SK-N-MC (cell line): ENCODE measurements around the gene DAB2IP.

Experiments
- DNase-seq: peaks from one replicate; pipeline ENCODE4 v3.0.0-alpha.2; 2011; ENCODE audit warnings: low read depth, low spot score
- H3K27ac ChIP-seq: fragments of 200-600 bp; sonication (generic); 2 replicates; pipeline ENCODE4 v1.5.1; 2016; ENCODE audit warnings: mixed run types
- H3K36me3 ChIP-seq: fragments of 200-600 bp; sonication (generic); 2 replicates; pipeline ENCODE4 v1.6.1; 2017; ENCODE audit warnings: antibody characterized with exemption, low read length, mixed read lengths; ENCODE audit not compliant: insufficient read depth
- H3K4me3 ChIP-seq: fragments of 200-600 bp; sonication (generic); 2 replicates; pipeline ENCODE4 v1.5.1; 2016
- H3K9ac ChIP-seq: fragments of 200-600 bp; sonication (generic); 2 replicates; pipeline ENCODE4 v1.8.0; 2017; ENCODE audit warnings: mixed run types, mixed read lengths; ENCODE audit not compliant: insufficient read length
- H3K9me3 ChIP-seq: fragments of 200-600 bp; sonication (generic); 2 replicates; pipeline ENCODE4 v1.6.1; 2017; ENCODE audit warnings: low read depth, mild to moderate bottlenecking, antibody characterized with exemption, low read length, moderate library complexity, mixed read lengths
- EZH2 ChIP-seq: fragments of 200-600 bp; sonication (generic); IDR thresholded peaks from one replicate; pipeline ENCODE4 v1.6.1; 2017; ENCODE audit warnings: antibody characterized with exemption
- FOXP2 ChIP-seq: optimal IDR thresholded peaks from 2 replicates; pipeline ENCODE3; 2011; ENCODE audit warnings: mild to moderate bottlenecking, moderate library complexity; ENCODE audit not compliant: insufficient read depth; ENCODE audit errors: extremely low read length, control extremely low read depth
- POLR2AphosphoS5 ChIP-seq: IDR thresholded peaks from 2 replicates; pipeline ENCODE4 v1.6.1; 2012; ENCODE audit warnings: mild to moderate bottlenecking, low read depth, low read length, borderline replicate concordance

Gene DAB2IP

GRCh38 chr9:121708768-121709488, 57.5 kb downstream of the DAB2IP start:
- DNase-seq, result no peak
- Histone ChIP-seq H3K9ac (no peak overlapping the region), H3K36me3 (no peaks in the 10 kb centered on the region; the same call in 1 of the 2 replicates), H3K4me3 (no peak overlapping the region), H3K27ac (no peak overlapping the region), H3K9me3 (no peaks in the 10 kb centered on the region)
- TF ChIP-seq FOXP2 (no peak), EZH2 (no peak), POLR2AphosphoS5 (no peak)

DNA sequence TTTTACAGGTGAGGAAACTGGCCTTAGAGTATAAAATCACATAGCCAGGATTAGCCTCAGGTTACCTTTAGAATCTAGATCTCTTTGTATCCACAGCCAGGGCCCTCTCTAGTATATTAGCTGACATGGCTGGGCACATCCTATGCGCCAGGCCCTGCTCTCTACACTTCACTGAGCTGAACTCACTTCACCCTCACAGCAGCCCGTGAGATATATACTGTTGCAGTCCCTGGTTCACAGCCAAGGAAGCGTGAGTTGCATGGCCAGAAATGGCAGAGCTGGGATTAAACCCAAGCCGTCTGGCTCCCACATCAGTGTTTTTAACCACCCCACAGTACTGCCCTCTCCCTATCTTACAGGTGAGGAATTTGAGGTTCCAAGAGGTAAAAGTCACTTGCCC, 58.4 kb downstream of the DAB2IP start:
- H3K9ac ChIP-seq, result no peak overlapping the region
- no peaks in the 10 kb centered on the region for H3K9me3 ChIP-seq
- DNase-seq, result no peak
- TF ChIP-seq POLR2AphosphoS5 (no peak), FOXP2 (no peak), EZH2 (no peak)
- H3K4me3 ChIP-seq, result no peak overlapping the region
- H3K27ac ChIP-seq, result no peak overlapping the region
- H3K36me3 ChIP-seq, result no peaks in the 10 kb centered on the region; the same call in 1 of the 2 replicates

DNA sequence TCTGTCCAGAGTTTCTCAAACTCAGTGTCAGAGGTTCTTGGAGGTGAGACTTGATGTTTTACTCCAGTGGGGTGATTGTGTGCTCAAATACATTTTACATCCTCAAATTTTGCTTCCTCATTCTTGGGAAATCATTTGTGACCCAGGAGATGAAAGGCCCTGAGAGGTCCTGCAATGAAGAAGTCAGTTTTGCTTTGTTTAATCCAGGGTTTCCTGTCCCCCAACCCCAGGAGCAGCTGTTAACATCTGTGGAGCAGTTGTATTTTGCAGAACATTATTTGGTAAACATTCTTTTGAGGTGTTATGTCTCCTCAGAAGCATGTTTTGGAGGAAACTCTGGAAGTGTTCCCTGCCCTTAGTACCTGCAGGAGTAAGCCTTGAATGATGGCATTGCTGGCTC, 59.8 kb downstream of the DAB2IP start:
- Histone ChIP-seq H3K27ac (no peak overlapping the region), H3K4me3 (no peak overlapping the region), H3K36me3 (no peaks in the 10 kb centered on the region; the same call in 1 of the 2 replicates), H3K9ac (no peak overlapping the region), H3K9me3 (no peaks in the 10 kb centered on the region)
- no peak for DNase-seq
- no peak for TF ChIP-seq POLR2AphosphoS5
- no peak for TF ChIP-seq FOXP2
- no peak for TF ChIP-seq EZH2

DNA sequence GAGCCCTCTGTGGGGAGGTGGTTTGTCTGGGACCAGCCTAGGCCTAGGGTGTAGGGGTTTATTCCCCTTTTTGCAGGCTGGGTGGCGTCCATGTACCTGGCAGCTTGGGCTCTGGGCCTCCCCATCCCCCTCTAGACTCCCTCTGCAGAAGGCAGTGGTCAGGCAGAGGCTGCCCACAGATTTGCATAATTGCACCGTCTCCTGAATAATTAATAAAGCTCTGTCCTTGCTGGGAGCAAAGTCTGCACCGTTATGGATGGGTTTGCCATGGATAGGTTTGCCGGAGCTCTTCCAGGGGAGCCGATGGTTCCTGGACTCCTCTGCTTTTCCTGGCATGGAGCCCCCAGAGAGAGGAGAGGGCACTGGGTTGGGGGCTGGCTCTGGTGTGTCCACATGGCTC, 60.4 kb downstream of the DAB2IP start:
- no peak overlapping the region for H3K4me3 ChIP-seq

GRCh38 chr9:121713400-121714070, 62.1 kb downstream of the DAB2IP start:
- Histone ChIP-seq H3K27ac (no peak overlapping the region), H3K4me3 (no peak overlapping the region), H3K9me3 (no peaks in the 10 kb centered on the region), H3K36me3 (no peaks in the 10 kb centered on the region; the same call in 1 of the 2 replicates), H3K9ac (no peak overlapping the region)
- DNase-seq, result no peak
- no peak for TF ChIP-seq EZH2
- no peak for TF ChIP-seq POLR2AphosphoS5
- TF ChIP-seq FOXP2, result no peak

More for the DNA sequence above, 60.4 kb downstream of the DAB2IP start:
- Histone ChIP-seq H3K9me3 (no peaks in the 10 kb centered on the region), H3K27ac (no peak overlapping the region), H3K36me3 (no peaks in the 10 kb centered on the region; the same call in 1 of the 2 replicates), H3K9ac (no peak overlapping the region)
- TF ChIP-seq POLR2AphosphoS5 (no peak), EZH2 (no peak), FOXP2 (no peak)
- DNase-seq, result no peak

- DNase-seq, result no peak
- Histone ChIP-seq H3K9ac (no peak overlapping the region), H3K4me3 (no peak overlapping the region), H3K36me3 (no peaks in the 10 kb centered on the region; the same call in 1 of the 2 replicates), H3K27ac (no peak overlapping the region), H3K9me3 (no peaks in the 10 kb centered on the region)
- TF ChIP-seq EZH2 (no peak), FOXP2 (no peak), POLR2AphosphoS5 (no peak)
These were observed 62.8 kb downstream of the DAB2IP start for GRCh38 chr9:121714075-121714705.

DNA sequence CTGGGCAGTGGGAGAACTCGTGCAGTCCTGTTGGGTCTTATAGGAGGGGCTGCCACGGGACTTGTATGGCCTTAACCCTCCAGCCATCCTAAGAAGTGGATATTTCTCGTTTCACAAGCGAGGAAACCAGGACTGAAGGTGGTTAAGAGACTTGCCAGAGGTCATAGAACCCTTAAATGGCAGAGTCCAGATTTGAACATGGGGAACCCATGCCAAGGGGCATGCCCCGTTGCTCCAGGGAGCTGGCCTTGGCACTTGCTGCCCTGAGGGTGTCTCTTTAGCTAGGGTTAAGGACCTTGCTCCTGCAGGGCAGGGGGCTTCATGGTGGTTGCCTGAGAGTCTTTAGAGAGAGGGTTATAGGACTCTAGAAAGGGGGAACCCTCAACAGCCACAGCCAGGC, 63.4 kb downstream of the DAB2IP start:
- Histone ChIP-seq H3K27ac (no peak overlapping the region), H3K9me3 (no peaks in the 10 kb centered on the region), H3K9ac (no peak overlapping the region), H3K36me3 (no peaks in the 10 kb centered on the region; the same call in 1 of the 2 replicates), H3K4me3 (no peak overlapping the region)
- no peak for DNase-seq
- TF ChIP-seq POLR2AphosphoS5 (no peak), EZH2 (no peak), FOXP2 (no peak)
